ENCODE data around the gene CDR2.
"Not testable (repeated sequence)": the region's sequence is repeated elsewhere in the genome, so short reads cannot be mapped to it uniquely, and the experiment has no call there.

CDR2 gene

DNA sequence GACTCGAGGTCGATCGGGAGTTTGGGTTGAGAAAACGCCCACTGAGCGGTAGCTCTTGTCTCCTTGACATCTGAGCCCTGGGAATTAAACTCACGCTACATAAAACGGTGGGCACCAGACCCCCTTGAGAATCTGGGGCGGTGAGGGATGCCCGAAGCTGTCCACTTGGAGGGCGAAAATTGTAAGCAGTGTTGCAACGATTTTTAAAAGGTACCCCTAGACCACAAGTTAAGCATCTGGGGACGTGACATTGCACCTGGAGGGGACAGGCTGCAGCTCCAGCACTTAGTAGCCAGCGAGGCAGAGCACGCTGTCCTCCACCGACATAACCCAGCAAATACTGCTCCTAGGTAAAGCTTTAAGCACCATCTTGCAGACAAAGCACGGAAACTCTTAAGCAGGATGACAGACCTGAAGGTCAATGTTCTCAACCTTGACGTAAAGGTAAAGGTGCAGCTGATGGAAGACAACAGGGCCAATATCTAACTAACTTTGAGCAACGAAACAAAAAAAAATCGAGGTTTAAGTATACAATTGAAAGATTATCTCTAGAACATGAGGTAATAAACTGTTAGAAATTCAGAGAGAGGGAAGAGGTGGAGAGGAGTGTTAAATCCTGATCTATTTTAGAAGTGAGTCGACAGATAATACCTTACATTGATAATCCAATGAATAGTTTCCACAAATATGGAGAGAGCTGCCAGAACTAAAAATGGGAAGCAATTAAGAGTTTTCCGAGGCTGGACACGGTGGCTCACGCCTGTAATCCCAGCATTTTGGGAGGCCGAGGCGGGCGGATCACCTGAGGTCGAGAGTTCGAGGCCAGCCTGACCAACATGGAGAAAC lies 921 bp upstream of the CDR2 start:
- no peak for DNase-seq

DNA sequence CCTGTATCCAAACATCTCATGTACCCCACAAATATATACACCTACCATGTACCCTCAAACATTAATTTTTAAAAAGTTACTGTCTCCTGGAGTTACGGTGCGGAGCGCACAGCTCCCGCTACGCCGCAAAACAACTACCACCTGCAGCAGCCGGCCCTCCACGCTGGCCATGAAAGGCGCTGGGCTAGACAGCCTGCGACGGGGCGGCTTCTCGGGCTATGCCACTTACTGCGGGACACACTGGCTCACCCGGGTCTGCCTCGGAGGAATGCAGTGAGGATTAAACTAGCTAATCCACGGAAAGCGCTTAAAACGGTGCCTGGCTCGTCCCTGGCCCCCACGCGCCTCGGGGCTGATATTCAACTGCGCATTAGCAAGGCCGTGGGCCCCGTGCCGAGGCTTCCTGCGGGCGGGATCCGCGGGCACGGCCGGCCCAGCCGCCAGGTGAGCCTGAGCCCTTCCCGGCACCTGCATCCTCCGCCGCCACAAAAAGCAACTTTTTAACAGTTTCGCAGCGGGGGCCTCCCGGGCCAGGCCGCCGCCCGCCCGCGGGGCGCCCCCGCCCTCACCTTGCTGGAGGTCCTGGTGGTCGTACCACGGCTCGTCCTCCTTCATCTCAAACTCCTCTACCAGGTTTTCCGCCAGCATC lies 633 bp downstream of the CDR2 start:
- no peak for DNase-seq

DNA sequence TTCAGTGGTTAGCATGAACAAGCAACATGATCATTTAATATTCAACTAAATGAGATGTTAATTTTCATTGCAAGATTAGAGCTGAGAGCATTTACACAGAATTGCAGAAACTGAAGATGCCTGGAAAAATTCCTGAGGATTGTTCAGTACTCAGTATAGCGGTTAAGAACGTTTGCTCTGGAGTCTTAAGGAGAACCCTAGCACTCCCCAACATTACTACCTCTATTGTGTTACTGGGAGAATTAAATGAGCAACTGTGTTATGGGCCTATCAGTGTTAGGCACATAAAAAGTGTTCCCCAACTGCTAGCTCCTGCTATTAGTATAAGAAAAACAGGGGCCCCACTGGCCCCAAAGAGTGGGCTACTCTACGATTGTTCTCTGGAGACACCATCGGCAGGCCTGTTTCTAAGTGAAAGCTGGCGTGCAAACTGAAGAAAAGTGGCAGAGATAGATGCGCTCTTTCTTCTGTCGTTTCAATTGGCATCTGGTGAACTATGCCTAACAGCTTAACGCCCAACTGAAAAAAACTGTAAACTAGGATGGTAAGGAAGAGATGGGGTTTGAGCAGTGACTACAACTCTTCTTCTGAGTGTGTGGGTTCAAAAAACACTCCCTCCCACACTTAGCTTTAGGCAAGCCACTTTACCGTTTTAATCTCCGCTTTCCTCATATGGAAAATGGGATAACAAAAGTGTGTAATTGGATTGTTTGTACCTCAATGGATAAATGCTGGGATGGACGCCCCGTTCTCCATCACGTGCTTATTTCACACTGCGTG lies 1.3 kb downstream of the CDR2 start:
- DNase-seq: no peak

- DNase-seq: no peak
Observed at GRCh38 chr16:22370038-22370820, 4.2 kb downstream of the CDR2 start.

DNA sequence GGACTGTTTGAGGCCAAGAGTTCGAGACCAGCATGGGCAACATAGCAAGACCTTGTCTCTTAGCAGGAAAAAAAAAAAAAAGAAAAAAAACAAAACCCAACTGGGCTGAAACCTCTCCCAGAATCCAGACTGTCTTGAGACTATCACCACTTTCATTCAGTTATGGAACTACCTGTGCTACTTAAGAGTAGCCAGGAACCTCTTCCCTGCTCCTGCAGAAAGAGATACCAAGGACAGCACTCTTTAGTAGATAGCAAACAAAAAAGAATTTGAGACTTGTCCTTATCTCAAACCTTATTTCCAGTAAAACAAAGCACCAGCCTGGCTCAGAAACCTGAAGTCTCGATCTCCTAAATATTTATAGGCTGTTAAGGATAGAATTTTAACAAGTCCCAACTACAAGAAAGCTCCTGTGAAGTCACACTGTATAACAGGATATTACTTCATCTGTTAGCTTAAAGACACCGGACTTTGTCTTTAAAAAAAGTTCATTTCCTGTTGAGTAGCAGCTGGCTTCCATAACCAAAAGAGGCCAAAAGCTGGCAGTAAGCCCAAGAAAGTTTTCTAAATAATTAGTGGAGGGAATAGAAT lies 5.1 kb downstream of the CDR2 start:
- DNase-seq: no peak

DNA sequence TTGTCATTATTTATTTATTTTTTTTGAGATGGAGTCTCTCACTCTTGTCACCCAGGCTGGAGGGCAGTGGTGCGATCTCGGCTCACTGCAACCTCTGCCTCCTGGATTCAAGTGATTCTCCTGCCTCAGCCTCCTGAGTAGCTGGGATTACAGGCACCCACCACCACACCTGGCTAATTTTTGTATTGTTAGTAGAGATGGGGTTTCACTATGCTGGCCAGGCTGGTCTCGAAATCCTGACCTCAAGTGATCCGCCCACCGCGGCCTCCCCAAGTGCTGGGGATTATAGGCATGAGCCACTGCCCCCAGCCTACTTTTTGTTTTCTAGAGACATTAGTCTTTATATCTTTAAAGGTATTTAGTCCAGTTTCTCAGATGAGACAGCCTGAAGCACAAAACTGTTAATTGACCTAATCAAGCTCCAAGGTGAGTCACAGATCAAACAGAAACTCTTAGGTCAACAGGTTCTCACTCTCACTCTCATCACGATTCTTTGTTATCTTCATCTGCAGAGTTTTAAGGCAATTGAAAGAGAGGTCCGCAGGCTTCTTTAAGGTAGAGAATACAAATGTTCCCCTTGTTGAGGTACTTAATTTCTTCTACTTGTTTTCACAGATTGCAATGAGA lies 6.1 kb downstream of the CDR2 start:
- DNase-seq: not testable (repeated sequence)

GRCh38 chr16:22366889-22367288 lies 7.5 kb downstream of the CDR2 start:
- no peak for DNase-seq

DNA sequence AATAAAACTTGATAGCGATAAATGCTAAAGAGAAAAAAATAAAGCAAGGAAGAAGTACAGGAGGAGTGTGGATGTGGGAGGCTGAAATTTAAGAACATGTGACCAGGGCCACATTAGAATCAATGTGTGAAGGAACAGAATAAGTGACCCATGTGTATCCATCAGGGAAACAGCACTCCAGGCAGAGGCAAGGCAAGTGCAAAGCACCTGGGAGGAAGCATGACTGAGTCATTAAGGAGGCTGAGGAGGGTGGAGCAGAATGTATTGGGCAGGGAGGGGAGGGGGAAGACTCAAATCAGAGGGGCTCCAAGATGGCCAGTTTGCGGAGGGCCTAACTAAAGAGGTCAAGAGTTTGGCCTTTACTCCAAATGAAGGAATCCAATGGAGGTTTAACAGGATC lies 8.0 kb downstream of the CDR2 start:
- no peak for DNase-seq

DNA sequence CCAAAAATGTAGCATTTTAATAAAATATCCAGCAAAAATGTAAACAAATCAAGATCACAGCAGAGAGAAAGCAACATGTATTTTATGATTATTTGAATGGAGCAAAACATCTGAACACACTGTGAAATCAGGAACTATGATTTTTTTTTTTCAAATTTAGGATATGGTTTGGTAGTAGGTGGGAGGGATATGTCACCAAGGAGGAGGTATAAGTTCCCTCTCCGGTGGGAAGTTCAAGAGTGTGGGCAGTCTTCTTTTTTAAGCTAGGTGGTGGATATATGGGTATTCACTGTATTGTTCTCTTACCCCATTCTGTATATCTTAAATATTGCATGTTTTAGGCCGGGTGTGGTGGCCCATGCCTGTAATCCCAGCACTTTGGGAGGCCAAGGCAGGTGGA lies 10.2 kb downstream of the CDR2 start:
- DNase-seq: no peak

DNA sequence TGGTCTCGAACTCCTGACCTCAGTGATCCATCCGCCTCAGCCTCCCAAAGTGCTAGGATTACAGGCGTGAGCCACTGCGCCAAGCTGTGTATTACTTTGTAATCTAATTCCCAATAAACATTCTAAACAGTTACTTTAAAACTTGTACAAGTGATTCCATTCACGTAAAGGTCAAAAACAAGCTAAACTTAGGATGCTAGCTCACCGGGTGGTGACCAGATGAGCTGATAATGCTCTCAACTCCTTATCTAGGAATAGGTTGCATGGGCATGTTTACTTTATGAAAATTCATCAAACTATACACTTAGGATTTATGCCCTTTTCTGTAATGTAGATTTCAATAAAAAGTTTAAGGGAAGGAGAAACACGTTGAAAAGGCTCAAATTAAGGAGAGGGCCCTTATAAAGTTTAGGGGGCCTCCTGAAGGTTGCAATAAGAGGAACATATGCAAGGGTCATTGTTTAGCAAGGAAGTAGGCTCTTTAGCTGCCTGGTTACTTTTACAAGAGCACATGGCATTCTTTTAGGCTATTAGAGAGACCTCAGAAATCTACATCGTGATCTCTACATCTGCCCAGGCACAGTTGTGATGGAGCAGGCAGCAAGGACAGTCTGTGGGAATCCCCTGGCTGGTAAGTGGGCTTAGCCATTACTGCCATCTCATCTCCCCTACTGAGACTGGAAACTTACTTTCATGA lies 13.3 kb downstream of the CDR2 start:
- no peak for DNase-seq

GRCh38 chr16:22359679-22360078 lies 14.7 kb downstream of the CDR2 start:
- DNase-seq: no peak

DNA sequence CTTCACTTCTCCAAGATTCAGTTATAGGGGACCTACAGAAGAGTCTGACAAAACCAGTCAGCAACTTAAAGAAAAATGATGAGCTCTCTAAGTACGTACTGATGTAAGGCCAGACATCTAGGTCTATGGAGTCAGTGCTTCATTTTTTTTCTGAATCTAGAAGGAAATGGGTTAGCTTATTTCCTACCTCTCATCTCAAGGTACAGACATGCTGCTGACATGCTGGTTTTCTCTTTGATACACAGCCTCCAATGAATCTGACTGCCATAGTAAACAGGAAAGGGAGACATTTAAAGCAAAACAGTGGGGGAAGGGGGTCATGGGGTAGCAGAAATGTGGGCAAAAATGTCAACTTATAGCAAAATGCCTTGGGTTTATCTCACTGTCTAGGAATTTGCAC lies 16.4 kb downstream of the CDR2 start:
- no peak for DNase-seq

GRCh38 chr16:22357635-22357971 lies 16.8 kb downstream of the CDR2 start:
- DNase-seq: no peak

GRCh38 chr16:22356930-22357634 lies 17.3 kb downstream of the CDR2 start:
- DNase-seq: no peak

- no peak for DNase-seq
Observed at GRCh38 chr16:22355487-22355908, 18.9 kb downstream of the CDR2 start.

- no peak for DNase-seq
Observed at GRCh38 chr16:22353933-22354541, 20.4 kb downstream of the CDR2 start.

GRCh38 chr16:22353191-22353919 lies 21.1 kb downstream of the CDR2 start:
- DNase-seq: no peak

DNA sequence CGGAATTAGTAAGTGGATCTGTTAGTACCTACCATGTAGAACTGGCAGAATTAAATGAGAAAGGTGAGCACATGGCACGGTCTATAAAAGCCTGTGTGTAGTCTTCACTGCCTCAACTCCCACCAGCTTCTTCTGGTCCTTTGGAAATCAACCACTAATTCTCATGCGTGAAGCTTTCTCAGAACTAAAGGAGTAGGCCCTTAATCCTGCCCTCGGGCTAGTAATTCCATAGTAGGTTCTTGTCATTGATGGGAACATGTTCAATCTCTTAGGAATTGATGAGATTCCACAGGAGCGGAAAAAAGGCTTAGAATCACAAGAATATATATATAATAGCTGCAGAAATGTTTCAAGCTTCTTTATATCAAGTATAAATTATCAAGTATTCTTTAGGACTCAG lies 21.7 kb downstream of the CDR2 start:
- DNase-seq: no peak

- DNase-seq: no peak
Observed at GRCh38 chr16:22352140-22352539, 22.3 kb downstream of the CDR2 start.

- not testable (repeated sequence) for DNase-seq
Observed at GRCh38 chr16:22351017-22351416, 23.4 kb downstream of the CDR2 start.

Data from T1000 (cell line).